GM21390 (cell line): Measurements from ENCODE around the gene EML6.

ENCODE experiments used
- ATAC-seq: cut with Tn5 transposase; IDR thresholded peaks from one replicate; pipeline ENCODE4 v1.9.1; 2021; ENCODE audit not compliant: unreplicated experiment

The EML6 gene

GRCh38 chr2:54750040-54750439 is 26.6 kb downstream of the EML6 start:
- ATAC-seq, result no peak

GRCh38 chr2:54752439-54752838 is 29.0 kb downstream of the EML6 start:
- no peak for ATAC-seq

GRCh38 chr2:54755641-54756326 is 32.3 kb downstream of the EML6 start:
- ATAC-seq, result peak; percentile 74

- no peak for ATAC-seq
Measured at GRCh38 chr2:54757500-54757899, 34.0 kb downstream of the EML6 start.

- no peak for ATAC-seq
Measured at GRCh38 chr2:54758951-54759350, 35.5 kb downstream of the EML6 start.

- no peak for ATAC-seq
Measured at GRCh38 chr2:54760310-54760709, 36.8 kb downstream of the EML6 start.

GRCh38 chr2:54763636-54764291 is 40.3 kb downstream of the EML6 start:
- ATAC-seq, result no peak

GRCh38 chr2:54767921-54768320 is 44.5 kb downstream of the EML6 start:
- ATAC-seq, result no peak

- ATAC-seq, result no peak
Measured at GRCh38 chr2:54768772-54769428, 45.4 kb downstream of the EML6 start.

GRCh38 chr2:54770211-54770610 is 46.7 kb downstream of the EML6 start:
- ATAC-seq, result no peak

GRCh38 chr2:54770676-54771075 is 47.2 kb downstream of the EML6 start:
- ATAC-seq, result no peak

GRCh38 chr2:54771166-54771885 is 47.9 kb downstream of the EML6 start:
- no peak for ATAC-seq

- ATAC-seq, result no peak
Measured at GRCh38 chr2:54772110-54772509, 48.6 kb downstream of the EML6 start.

GRCh38 chr2:54772531-54772930 is 49.1 kb downstream of the EML6 start:
- no peak for ATAC-seq

GRCh38 chr2:54773233-54773632 is 49.8 kb downstream of the EML6 start:
- ATAC-seq, result no peak

GRCh38 chr2:54773838-54774237 is 50.4 kb downstream of the EML6 start:
- ATAC-seq, result no peak

GRCh38 chr2:54775710-54776109 is 52.2 kb downstream of the EML6 start:
- no peak for ATAC-seq

GRCh38 chr2:54776494-54776893 is 53.0 kb downstream of the EML6 start:
- no peak for ATAC-seq

- ATAC-seq, result no peak
Measured at GRCh38 chr2:54783349-54783748, 59.9 kb downstream of the EML6 start.

- no peak for ATAC-seq
Measured at GRCh38 chr2:54787270-54787669, 63.8 kb downstream of the EML6 start.

- ATAC-seq, result no peak
Measured at GRCh38 chr2:54787755-54788366, 64.4 kb downstream of the EML6 start.
